Measurements from ENCODE around the gene SCYL1.
A peak's percentile ranks its signal among the peaks of the same experiment; 100 is the strongest.

The SCYL1 gene

DNA sequence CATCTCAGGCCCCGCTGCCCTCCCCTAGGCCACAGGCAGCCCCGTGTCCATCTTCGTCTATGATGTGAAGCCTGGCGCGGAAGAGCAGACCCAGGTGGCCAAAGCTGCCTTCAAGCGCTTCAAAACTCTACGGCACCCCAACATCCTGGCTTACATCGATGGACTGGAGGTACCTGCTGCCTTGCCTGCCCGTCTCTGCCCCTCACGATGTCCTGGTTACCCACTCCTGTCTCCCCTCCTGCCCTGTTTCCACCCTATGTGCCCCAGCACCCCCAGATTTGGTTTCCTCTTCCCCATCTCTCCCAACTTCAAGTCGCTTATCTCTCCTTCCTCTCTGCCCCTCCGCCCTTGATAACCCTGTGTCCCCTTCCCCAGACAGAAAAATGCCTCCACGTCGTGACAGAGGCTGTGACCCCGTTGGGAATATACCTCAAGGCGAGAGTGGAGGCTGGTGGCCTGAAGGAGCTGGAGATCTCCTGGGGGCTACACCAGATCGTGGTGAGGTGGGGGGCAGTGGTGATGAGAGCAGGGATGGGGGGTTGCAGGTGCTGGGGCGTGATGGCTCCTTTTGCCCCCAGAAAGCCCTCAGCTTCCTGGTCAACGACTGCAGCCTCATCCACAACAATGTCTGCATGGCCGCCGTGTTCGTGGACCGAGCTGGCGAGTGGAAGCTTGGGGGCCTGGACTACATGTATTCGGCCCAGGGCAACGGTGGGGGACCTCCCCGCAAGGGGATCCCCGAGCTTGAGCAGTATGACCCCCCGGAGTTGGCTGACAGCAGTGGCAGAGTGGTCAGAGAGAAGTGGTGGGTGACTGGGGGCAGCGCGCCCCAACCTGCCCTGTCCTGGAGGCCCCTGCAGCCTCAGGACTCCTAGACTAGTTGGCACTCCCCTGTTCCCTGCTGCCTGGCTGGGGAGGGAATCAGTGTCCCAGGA lies 930 bp downstream of the SCYL1 start:
- Histone ChIP-seq H3K27ac (ENCODE audit: insufficient read depth, low read length, poor library complexity, severe bottlenecking) (peak overlapping the region; percentile 82), H3K9me3 (ENCODE audit: control insufficient read depth, low read length) (no peaks in the 10 kb centered on the region), H3K4me3 (ENCODE audit: insufficient read depth, low read depth, low read length, poor library complexity, severe bottlenecking) (peak overlapping the region; percentile 81), H3K27me3 (replicated peaks; ENCODE audit: control insufficient read depth, insufficient read depth, low read length, poor library complexity, severe bottlenecking) (no peaks in the 10 kb centered on the region), H3K4me1 (ENCODE audit: control insufficient read depth, insufficient read depth, low read length, poor library complexity, severe bottlenecking) (peaks cover 45% of the 10 kb centered on the region), H3K36me3 (ENCODE audit: control insufficient read depth, insufficient read depth, low read length) (peaks cover 16% of the 10 kb centered on the region)
- no peak for DNase-seq

DNA sequence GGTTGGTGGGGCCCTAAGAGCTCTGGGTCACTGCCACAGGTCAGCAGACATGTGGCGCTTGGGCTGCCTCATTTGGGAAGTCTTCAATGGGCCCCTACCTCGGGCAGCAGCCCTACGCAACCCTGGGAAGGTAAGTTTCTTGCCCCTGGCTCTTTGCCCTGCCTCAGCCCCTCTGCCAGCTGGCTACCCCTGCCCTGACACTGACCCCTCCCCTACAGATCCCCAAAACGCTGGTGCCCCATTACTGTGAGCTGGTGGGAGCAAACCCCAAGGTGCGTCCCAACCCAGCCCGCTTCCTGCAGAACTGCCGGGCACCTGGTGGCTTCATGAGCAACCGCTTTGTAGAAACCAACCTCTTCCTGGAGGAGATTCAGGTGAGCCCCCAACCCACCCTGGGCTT lies 1.9 kb downstream of the SCYL1 start:
- H3K27ac ChIP-seq (ENCODE audit: insufficient read depth, low read length, poor library complexity, severe bottlenecking): no peak overlapping the region
- H3K4me3 ChIP-seq (ENCODE audit: insufficient read depth, low read depth, low read length, poor library complexity, severe bottlenecking): no peak overlapping the region
- H3K4me1 ChIP-seq (ENCODE audit: control insufficient read depth, insufficient read depth, low read length, poor library complexity, severe bottlenecking): peaks cover 44% of the 10 kb centered on the region
- H3K36me3 ChIP-seq (ENCODE audit: control insufficient read depth, insufficient read depth, low read length): peaks cover 25% of the 10 kb centered on the region
- no peaks in the 10 kb centered on the region for H3K9me3 ChIP-seq (ENCODE audit: control insufficient read depth, low read length)
- no peaks in the 10 kb centered on the region for H3K27me3 ChIP-seq (replicated peaks; ENCODE audit: control insufficient read depth, insufficient read depth, low read length, poor library complexity, severe bottlenecking)
- no peak for DNase-seq

DNA sequence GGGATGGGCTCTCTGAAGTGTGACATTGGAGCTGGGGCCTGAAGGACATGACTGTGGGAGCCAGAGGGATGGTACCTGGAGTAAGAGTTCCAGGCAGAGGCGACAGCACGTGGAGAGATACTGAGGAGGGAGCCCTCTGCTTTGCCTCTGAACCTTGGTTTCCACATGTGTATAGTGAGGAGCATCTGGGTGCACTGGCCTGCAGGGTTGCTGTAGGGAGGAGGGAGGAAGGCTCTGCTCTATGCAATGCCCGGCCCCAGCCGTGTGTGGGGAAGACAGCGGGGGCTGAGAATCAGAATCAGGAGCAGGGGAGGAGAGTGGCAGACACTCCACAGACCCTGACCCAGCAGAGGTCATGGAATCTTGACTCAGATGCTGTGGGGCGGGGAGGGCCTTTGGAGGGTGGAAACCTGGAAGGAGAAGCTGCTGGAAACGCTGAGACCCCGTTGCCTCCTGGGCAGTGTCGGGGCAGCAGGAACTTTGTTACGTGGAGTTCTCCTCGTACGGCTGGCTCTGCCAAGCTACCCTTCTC lies 4.0 kb downstream of the SCYL1 start:
- Histone ChIP-seq H3K36me3 (ENCODE audit: control insufficient read depth, insufficient read depth, low read length) (peaks cover 41% of the 10 kb centered on the region), H3K27me3 (replicated peaks; ENCODE audit: control insufficient read depth, insufficient read depth, low read length, poor library complexity, severe bottlenecking) (no peaks in the 10 kb centered on the region), H3K27ac (ENCODE audit: insufficient read depth, low read length, poor library complexity, severe bottlenecking) (no peak overlapping the region), H3K4me1 (ENCODE audit: control insufficient read depth, insufficient read depth, low read length, poor library complexity, severe bottlenecking) (peaks cover 27% of the 10 kb centered on the region), H3K9me3 (ENCODE audit: control insufficient read depth, low read length) (no peaks in the 10 kb centered on the region), H3K4me3 (ENCODE audit: insufficient read depth, low read depth, low read length, poor library complexity, severe bottlenecking) (no peak overlapping the region)
- no peak for DNase-seq

DNA sequence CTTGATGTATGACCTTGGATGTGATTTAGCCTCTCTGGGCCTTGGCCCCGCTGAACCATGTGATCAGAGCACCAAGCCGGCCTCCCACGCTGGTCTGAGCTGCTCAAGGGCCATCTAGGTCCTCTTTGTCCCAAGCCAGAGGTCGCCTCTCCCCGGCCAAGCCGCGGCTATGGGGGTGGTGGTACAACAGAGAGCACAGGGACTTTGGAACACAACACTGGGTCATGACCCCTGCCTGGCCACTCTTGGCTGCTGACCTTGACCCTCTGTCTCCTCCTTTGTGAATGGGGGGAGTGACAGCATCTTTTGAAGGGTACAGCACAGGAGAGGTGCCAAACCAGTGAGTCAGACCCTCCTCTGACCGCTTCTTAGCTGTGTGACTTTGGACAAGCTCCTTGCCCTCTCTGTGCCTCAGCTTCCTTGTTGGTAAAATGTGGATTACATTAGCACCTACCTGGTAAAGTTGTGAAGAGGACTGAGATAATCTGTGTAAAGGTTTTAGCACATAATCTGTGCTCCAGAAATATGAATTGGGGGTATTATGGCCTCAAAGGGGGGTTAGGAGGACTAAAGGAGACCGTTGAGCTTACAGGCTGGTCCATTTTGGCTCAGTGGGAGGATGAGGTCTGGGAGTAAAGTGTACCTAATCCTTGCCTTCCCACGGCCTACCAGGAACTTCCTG lies 4.7 kb downstream of the SCYL1 start:
- DNase-seq: no peak
- Histone ChIP-seq H3K36me3 (ENCODE audit: control insufficient read depth, insufficient read depth, low read length) (peaks cover 41% of the 10 kb centered on the region), H3K27me3 (replicated peaks; ENCODE audit: control insufficient read depth, insufficient read depth, low read length, poor library complexity, severe bottlenecking) (no peaks in the 10 kb centered on the region), H3K4me3 (ENCODE audit: insufficient read depth, low read depth, low read length, poor library complexity, severe bottlenecking) (no peak overlapping the region), H3K9me3 (ENCODE audit: control insufficient read depth, low read length) (no peaks in the 10 kb centered on the region), H3K27ac (ENCODE audit: insufficient read depth, low read length, poor library complexity, severe bottlenecking) (peak overlapping the region; percentile 5), H3K4me1 (ENCODE audit: control insufficient read depth, insufficient read depth, low read length, poor library complexity, severe bottlenecking) (peaks cover 19% of the 10 kb centered on the region)

DNA sequence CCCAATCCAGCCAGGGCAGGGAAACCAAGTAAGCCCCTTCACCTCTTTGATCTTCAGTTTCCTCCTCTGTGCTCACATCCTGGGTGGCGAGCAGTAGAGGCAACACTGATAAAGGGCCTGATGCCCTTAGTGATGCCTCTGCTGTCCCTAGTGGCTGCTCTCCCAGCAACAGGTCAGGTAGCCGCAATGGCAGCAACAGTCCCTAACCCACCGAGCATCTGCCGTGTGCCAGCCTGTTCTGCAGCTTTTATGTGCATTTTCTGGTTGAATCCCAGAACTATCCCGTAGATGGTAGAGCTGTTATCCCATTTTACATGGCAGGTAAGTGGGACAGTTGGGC lies 5.2 kb downstream of the SCYL1 start:
- Histone ChIP-seq H3K9me3 (ENCODE audit: control insufficient read depth, low read length) (no peaks in the 10 kb centered on the region), H3K27me3 (replicated peaks; ENCODE audit: control insufficient read depth, insufficient read depth, low read length, poor library complexity, severe bottlenecking) (no peaks in the 10 kb centered on the region), H3K27ac (ENCODE audit: insufficient read depth, low read length, poor library complexity, severe bottlenecking) (peak overlapping the region; percentile 5), H3K36me3 (ENCODE audit: control insufficient read depth, insufficient read depth, low read length) (peaks cover 44% of the 10 kb centered on the region), H3K4me3 (ENCODE audit: insufficient read depth, low read depth, low read length, poor library complexity, severe bottlenecking) (no peak overlapping the region), H3K4me1 (ENCODE audit: control insufficient read depth, insufficient read depth, low read length, poor library complexity, severe bottlenecking) (peaks cover 19% of the 10 kb centered on the region)
- no peak for DNase-seq

DNA sequence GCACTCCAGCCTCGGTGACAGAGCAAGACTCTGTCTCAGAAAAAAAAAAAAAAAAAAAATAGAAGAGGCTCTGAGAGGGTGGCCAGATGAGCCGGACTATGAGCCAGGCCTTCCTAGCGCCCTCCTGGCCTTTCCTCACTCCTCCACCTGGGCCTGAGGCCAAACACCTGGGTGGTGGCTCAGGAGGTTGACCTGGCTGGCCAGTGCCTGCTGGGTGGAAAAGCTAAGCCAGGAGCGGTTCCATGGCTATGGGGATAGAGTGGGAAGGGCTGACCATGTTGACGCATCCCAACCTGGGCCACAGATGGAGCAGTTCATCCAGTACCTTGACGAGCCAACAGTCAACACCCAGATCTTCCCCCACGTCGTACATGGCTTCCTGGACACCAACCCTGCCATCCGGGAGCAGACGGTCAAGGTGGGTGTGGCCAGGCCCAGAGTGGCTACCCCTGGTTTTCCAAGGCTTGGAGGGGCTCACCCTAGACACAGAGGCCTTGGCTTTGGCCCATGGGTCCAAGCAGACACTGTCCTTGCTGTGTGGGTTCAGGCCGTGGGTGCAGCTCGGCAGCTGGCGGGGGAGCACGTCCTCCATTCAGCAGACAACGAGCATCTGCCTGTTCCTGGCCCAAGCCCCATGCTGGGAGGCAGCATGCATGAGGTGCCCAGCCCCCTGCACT lies 7.6 kb downstream of the SCYL1 start:
- Histone ChIP-seq H3K4me1 (ENCODE audit: control insufficient read depth, insufficient read depth, low read length, poor library complexity, severe bottlenecking) (peaks cover 10% of the 10 kb centered on the region), H3K36me3 (ENCODE audit: control insufficient read depth, insufficient read depth, low read length) (peaks cover 62% of the 10 kb centered on the region)
- DNase-seq: no peak

DNA sequence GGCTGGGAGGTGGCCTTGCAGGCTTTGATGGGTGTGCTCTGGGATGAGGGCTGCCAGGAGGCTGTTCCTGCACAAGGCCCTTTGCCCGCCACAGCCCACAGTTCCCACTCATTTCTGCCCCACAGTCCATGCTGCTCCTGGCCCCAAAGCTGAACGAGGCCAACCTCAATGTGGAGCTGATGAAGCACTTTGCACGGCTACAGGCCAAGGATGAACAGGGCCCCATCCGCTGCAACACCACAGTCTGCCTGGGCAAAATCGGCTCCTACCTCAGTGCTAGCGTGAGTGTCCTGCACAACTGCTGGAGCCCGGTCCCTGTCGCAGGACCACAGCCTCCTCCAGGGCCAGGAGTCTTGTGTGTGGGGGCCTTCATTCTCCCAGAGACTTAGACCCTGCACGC lies 10.2 kb downstream of the SCYL1 start:
- H3K9me3 ChIP-seq (ENCODE audit: control insufficient read depth, low read length): no peaks in the 10 kb centered on the region
- DNase-seq: no peak
- H3K27me3 ChIP-seq (replicated peaks; ENCODE audit: control insufficient read depth, insufficient read depth, low read length, poor library complexity, severe bottlenecking): no peaks in the 10 kb centered on the region
- H3K4me1 ChIP-seq (ENCODE audit: control insufficient read depth, insufficient read depth, low read length, poor library complexity, severe bottlenecking): peaks cover 8% of the 10 kb centered on the region
- H3K36me3 ChIP-seq (ENCODE audit: control insufficient read depth, insufficient read depth, low read length): peaks cover 63% of the 10 kb centered on the region
- no peak overlapping the region for H3K27ac ChIP-seq (ENCODE audit: insufficient read depth, low read length, poor library complexity, severe bottlenecking)
- no peak overlapping the region for H3K4me3 ChIP-seq (ENCODE audit: insufficient read depth, low read depth, low read length, poor library complexity, severe bottlenecking)

More for the DNA sequence above, 7.6 kb downstream of the SCYL1 start:
- Histone ChIP-seq H3K9me3 (ENCODE audit: control insufficient read depth, low read length) (no peaks in the 10 kb centered on the region), H3K4me3 (ENCODE audit: insufficient read depth, low read depth, low read length, poor library complexity, severe bottlenecking) (no peak overlapping the region), H3K27ac (ENCODE audit: insufficient read depth, low read length, poor library complexity, severe bottlenecking) (no peak overlapping the region), H3K27me3 (replicated peaks; ENCODE audit: control insufficient read depth, insufficient read depth, low read length, poor library complexity, severe bottlenecking) (no peaks in the 10 kb centered on the region)

DNA sequence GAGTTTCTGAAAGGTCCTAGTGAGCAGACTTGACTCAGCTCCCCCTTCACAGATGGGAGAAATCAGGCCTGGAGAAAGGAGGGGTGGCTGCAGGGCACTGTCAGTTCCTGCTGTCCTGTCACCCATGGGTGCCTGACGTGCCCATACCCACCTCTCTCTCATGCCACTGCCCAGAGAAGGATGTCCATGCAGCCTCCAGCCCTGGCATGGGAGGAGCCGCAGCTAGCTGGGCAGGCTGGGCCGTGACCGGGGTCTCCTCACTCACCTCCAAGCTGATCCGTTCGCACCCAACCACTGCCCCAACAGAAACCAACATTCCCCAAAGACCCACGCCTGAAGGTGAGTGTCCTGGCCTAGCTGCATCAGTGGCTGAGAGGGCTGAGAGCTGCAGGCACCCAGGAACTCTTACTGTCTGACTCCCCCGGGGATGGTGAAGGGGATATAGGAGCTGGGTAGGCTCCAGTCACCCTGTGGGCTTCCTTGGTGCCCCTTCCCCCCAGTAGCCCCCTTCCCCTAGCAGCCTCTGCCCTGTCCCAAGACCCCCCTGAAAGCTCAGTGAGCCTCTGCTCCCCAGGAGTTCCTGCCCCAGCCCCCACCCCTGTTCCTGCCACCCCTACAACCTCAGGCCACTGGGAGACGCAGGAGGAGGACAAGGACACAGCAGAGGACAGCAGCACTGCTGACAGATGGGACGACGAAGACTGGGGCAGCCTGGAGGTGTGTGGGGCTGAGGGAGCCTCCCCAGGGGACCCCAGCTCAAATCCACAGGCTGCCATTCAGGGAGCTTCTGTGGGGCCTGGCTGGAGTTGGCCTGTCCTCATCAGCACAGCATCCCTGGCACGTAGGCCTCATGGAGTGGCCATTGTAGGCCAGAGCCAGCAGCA lies 11.8 kb downstream of the SCYL1 start:
- Histone ChIP-seq H3K4me1 (ENCODE audit: control insufficient read depth, insufficient read depth, low read length, poor library complexity, severe bottlenecking) (peaks cover 14% of the 10 kb centered on the region), H3K36me3 (ENCODE audit: control insufficient read depth, insufficient read depth, low read length) (peaks cover 47% of the 10 kb centered on the region), H3K27me3 (replicated peaks; ENCODE audit: control insufficient read depth, insufficient read depth, low read length, poor library complexity, severe bottlenecking) (no peaks in the 10 kb centered on the region), H3K9me3 (ENCODE audit: control insufficient read depth, low read length) (no peaks in the 10 kb centered on the region), H3K27ac (ENCODE audit: insufficient read depth, low read length, poor library complexity, severe bottlenecking) (no peak overlapping the region), H3K4me3 (ENCODE audit: insufficient read depth, low read depth, low read length, poor library complexity, severe bottlenecking) (no peak overlapping the region)
- DNase-seq: no peak

DNA sequence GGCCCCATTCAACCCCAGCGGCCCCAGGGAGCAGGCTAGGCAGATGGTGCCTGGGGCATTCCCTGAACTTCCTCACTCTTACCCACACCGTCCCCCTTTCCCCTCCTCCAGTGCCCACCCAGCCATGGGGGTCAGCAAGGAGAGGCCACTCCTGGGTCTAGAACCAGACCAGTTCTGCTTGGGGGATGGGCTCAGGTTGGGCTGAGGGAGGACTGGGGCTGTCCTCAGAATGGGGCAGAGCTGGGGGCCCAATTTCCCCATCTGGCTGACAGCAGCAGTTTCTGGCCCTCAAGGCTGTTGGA lies 12.4 kb downstream of the SCYL1 start:
- DNase-seq: no peak
- Histone ChIP-seq H3K4me1 (ENCODE audit: control insufficient read depth, insufficient read depth, low read length, poor library complexity, severe bottlenecking) (peaks cover 14% of the 10 kb centered on the region), H3K4me3 (ENCODE audit: insufficient read depth, low read depth, low read length, poor library complexity, severe bottlenecking) (no peak overlapping the region), H3K27me3 (replicated peaks; ENCODE audit: control insufficient read depth, insufficient read depth, low read length, poor library complexity, severe bottlenecking) (no peaks in the 10 kb centered on the region), H3K27ac (ENCODE audit: insufficient read depth, low read length, poor library complexity, severe bottlenecking) (no peak overlapping the region), H3K36me3 (ENCODE audit: control insufficient read depth, insufficient read depth, low read length) (peaks cover 44% of the 10 kb centered on the region), H3K9me3 (ENCODE audit: control insufficient read depth, low read length) (no peaks in the 10 kb centered on the region)

All from effector memory CD4-positive, alpha-beta T cell (primary cell).